Measurements from ENCODE around the gene XPNPEP1.

DNA sequence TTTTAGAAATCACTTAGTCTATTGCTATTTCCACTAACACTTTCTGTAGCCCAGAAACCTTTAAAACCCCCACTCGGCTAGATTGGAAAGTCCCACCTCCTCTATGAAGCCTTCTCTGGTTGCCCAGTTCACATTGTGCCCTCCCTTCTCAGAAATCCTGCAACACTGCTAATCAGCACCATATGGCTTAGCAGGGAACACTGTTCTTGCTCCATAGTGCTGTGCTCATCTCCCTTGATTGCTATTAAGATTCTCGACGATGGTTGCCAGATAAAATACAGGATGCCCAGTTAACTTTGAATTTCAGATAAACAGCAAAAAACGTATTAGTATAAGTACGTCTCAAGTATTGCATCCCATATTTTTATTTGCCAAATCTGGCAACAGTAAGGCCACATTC lies 40.1 kb upstream of the XPNPEP1 start:
- TF ChIP-seq POLR2A (IDR thresholded peaks at IDR 0.05) (no peak), CTCF (IDR thresholded peaks at IDR 0.05) (no peak), POLR2AphosphoS5 (IDR thresholded peaks at IDR 0.05) (no peak)

Data from transverse colon (tissue), 4 donors.